Measurements from ENCODE around the gene ATP6AP2. TPM values are rescaled to one million over a fixed set of nuclear protein-coding genes. Genes with fewer than 3 reads are reported as not detected.

The ATP6AP2 gene
- total and polyA plus RNA-seq, 7 donors = 16.8 to 121 (median 86.4) TPM

DNA sequence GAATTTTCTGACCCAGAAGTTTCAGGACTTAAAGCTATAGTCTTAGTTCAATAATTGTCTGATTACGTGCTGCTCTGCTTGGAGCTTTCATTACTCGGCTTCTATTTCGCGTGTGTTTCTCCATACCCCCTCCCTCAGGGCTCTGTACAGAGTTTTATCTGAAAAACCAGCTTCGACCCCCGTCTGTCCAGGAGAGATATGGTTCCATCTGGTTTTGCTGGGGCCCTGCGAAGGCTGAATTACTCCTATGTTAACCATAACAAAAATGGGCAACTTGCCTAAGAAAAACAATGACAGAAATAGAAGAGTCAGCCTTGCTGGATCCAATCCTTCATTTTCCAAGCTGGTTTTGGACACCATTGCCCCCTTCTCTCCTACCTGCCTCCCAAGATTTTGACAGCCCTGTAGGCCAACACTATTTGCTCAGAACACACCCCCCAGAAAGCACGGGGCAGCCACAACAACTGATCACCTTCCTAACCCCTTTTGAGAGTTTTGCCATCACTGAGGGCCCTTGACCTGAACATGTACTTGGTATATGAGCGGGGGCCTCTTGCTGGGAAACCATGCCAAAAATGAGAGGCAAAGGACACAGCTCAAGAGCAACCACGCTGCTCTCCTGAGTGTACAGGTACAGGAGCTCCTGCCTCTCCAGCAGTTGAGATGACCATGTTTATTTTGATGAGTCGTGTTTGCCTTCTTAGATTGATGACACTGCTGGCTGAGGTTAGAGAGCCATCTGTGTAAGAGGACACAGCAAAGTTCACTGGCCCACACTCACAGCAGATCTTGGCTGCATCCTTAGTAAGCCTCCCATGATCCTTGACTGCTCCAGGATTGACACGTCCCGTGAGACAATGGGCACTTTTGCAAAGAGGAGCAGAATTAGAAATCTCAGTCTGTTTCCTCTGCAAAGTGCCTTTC, 36.2 kb upstream of the ATP6AP2 start:
- Histone ChIP-seq H3K27me3 (no peaks in the 10 kb centered on the region), H3K27ac (no peak overlapping the region), H3K9me3 (no peaks in the 10 kb centered on the region), H3K4me1 (peaks cover 0 to 7% (median 5%) of the 10 kb centered on the region in 4 donors), H3K36me3 (no peaks in the 10 kb centered on the region), H3K4me3 (no peak overlapping the region)
- no peak for DNase-seq
- intact Hi-C loops (cut with DNase I) = loop anchor here (5.0 to 10.0 kb wide), 2 partner anchors 38 to 100 kb away; partner anchors contain the start of genes ATP6AP2 and CXorf38
- WGBS, 2 donors = 58 to 66% methylated on average over 13 of the region's 13 CpGs
- no peak for TF ChIP-seq POLR2AphosphoS5 (IDR thresholded peaks at IDR 0.05)

DNA sequence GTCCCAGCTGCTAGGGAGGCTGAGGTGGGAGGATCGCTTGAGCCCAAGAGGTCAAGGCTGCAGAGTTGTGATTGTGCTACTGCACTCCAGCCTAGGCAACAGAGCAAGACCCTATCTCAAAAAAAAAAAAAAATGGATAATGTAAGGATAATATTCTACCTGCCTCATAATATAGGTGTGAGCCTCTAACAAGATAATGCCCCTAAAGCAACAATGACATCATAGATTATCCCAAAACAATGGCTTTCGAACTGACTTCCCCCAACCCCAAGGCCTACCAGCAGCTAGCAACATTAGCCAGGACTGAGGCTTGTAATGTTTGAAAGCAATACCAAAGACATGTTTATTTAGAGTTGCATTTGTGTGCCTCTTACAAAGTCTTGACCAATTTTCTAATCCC, 33.9 kb upstream of the ATP6AP2 start:
- WGBS, 2 donors = 93 to 95% methylated on average over 2 of the region's 2 CpGs
- TF ChIP-seq, protein P1, sequence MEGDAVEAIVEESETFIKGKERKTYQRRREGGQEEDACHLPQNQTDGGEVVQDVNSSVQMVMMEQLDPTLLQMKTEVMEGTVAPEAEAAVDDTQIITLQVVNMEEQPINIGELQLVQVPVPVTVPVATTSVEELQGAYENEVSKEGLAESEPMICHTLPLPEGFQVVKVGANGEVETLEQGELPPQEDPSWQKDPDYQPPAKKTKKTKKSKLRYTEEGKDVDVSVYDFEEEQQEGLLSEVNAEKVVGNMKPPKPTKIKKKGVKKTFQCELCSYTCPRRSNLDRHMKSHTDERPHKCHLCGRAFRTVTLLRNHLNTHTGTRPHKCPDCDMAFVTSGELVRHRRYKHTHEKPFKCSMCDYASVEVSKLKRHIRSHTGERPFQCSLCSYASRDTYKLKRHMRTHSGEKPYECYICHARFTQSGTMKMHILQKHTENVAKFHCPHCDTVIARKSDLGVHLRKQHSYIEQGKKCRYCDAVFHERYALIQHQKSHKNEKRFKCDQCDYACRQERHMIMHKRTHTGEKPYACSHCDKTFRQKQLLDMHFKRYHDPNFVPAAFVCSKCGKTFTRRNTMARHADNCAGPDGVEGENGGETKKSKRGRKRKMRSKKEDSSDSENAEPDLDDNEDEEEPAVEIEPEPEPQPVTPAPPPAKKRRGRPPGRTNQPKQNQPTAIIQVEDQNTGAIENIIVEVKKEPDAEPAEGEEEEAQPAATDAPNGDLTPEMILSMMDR (IDR thresholded peaks at IDR 0.05) = no peak
- TF ChIP-seq EP300 (IDR thresholded peaks at IDR 0.05) = no peak
- TF ChIP-seq POLR2AphosphoS5 (IDR thresholded peaks at IDR 0.05) = no peak
- no peak for TF ChIP-seq POLR2A (IDR thresholded peaks at IDR 0.05)
- intact Hi-C loops (cut with DNase I) = loop anchor here (10.0 kb wide), 1 partner anchor 98 kb away; the partner anchor contains the start of gene CXorf38

DNA sequence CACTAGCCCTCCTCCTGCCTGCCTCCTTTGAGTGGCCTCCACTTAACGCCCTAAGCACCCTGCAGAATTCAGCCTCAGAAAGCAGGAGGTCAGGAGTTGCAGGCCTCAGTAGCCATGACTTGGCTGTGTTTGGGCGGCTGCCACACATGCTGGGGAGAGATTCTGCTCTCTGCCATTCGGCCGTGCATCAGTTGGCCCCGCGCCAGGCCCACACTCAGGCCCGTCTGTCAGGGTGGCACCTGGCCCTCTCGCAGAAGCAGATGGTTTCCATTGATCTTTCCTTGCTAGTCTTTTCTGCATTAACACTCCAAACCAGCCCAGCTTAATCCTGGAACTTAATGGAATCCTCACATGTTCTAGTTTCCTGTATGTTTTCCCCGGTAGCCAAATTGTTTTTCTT, 30.7 kb upstream of the ATP6AP2 start:
- WGBS, 2 donors = 46 to 56% methylated on average over 9 of the region's 9 CpGs
- no peaks in the 10 kb centered on the region for H3K27me3 ChIP-seq
- TF ChIP-seq POLR2A (IDR thresholded peaks at IDR 0.05) (no peak), POLR2AphosphoS5 (IDR thresholded peaks at IDR 0.05) (no peak), EP300 (IDR thresholded peaks at IDR 0.05) (no peak)
- TF ChIP-seq, protein P1 (IDR thresholded peaks at IDR 0.05) = no peak
- H3K4me3 ChIP-seq = no peak overlapping the region
- no peaks in the 10 kb centered on the region for H3K36me3 ChIP-seq
- H3K4me1 ChIP-seq = no peaks in the 10 kb centered on the region
- no peaks in the 10 kb centered on the region for H3K9me3 ChIP-seq
- intact Hi-C loops (cut with DNase I) = no loop called here
- H3K27ac ChIP-seq = no peak overlapping the region
- no peak for DNase-seq

More for the DNA sequence above, 33.9 kb upstream of the ATP6AP2 start:
- H3K4me1 ChIP-seq = peaks cover 0 to 6% (median 3%) of the 10 kb centered on the region in 4 donors
- no peaks in the 10 kb centered on the region for H3K9me3 ChIP-seq
- H3K27me3 ChIP-seq = no peaks in the 10 kb centered on the region
- DNase-seq = no peak
- no peak overlapping the region for H3K27ac ChIP-seq
- H3K36me3 ChIP-seq = no peaks in the 10 kb centered on the region
- H3K4me3 ChIP-seq = no peak overlapping the region

DNA sequence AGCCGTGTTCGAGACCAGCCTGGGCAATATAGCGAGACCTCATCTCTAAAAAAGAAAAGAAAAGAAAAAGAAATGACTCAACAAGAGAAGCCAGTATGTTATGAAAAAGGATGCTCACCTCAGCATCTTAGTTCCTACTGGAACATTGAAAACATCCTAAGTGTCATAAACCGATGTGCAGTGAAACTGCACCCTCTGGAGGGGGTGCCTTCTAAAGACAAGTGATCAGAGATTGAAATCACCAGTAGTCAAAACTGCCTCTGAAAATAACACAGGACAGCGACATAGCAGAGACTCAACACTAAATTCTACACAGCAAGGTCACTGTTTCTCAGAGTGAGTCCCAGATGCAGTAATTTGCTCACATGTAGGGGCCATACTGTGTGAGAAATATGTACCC, 28.0 kb upstream of the ATP6AP2 start:
- WGBS, 2 donors = 58 to 68% methylated on average over 5 of the region's 5 CpGs
- DNase-seq = no peak
- Histone ChIP-seq H3K4me1 (no peaks in the 10 kb centered on the region), H3K9me3 (no peaks in the 10 kb centered on the region), H3K36me3 (no peaks in the 10 kb centered on the region), H3K4me3 (no peak overlapping the region), H3K27ac (no peak overlapping the region), H3K27me3 (no peaks in the 10 kb centered on the region)
- intact Hi-C loops (cut with DNase I) = no loop called here
- no peak for TF ChIP-seq EP300 (IDR thresholded peaks at IDR 0.05)
- no peak for TF ChIP-seq POLR2A (IDR thresholded peaks at IDR 0.05)
- TF ChIP-seq, protein P1 (IDR thresholded peaks at IDR 0.05) = no peak
- no peak for TF ChIP-seq POLR2AphosphoS5 (IDR thresholded peaks at IDR 0.05)

DNA sequence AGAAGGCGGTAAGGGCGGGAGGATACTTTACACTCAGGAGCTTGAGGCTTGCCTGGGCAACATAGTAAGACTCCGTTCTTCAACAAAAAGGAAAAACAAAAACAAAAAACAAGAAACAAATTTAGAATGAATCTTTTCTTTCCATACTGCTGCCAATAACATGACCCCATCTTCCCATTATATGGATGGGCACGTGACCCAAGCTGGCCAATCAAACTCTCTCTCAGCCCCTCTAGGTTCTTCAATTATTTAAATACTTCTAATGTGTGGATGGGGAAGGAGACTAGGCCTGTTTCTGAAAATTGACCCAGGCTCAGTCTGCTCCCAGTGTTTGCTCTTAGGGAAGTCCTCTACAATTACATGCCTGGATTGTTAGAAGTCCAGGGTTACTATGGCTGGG, 22.2 kb upstream of the ATP6AP2 start:
- Histone ChIP-seq H3K9me3 (no peaks in the 10 kb centered on the region), H3K36me3 (no peaks in the 10 kb centered on the region), H3K27me3 (no peaks in the 10 kb centered on the region), H3K4me1 (no peaks in the 10 kb centered on the region), H3K4me3 (no peak overlapping the region), H3K27ac (no peak overlapping the region)
- 96% methylated on average over 4 of the region's 4 CpGs for WGBS, 2 donors
- intact Hi-C loops (cut with DNase I) = no loop called here
- no peak for DNase-seq
- no peak for TF ChIP-seq EP300 (IDR thresholded peaks at IDR 0.05)
- TF ChIP-seq, protein P1 (IDR thresholded peaks at IDR 0.05) = no peak
- TF ChIP-seq POLR2A (IDR thresholded peaks at IDR 0.05) = no peak
- no peak for TF ChIP-seq POLR2AphosphoS5 (IDR thresholded peaks at IDR 0.05)
